ENCODE results near the gene HDGFL3. TPM values are rescaled to one million over a fixed set of nuclear protein-coding genes. Genes with fewer than 3 reads are reported as not detected.
"Not testable (repeated sequence)": the region's sequence is repeated elsewhere in the genome, so short reads cannot be mapped to it uniquely, and the experiment has no call there.

HDGFL3 gene
- total and polyA plus RNA-seq, 2 experiments from 2014 or later: 68.6 to 135 TPM

GRCh38 chr15:83225449-83225848 is 17.8 kb upstream of the HDGFL3 start:
- peaks cover 26% of the 10 kb centered on the region for H3K36me3 Mint-ChIP-seq (ENCODE audit: low read depth)
- Histone ChIP-seq H4K20me1 (replicated peaks; ENCODE audit: insufficient read depth) (no peaks in the 10 kb centered on the region), H2AFZ (no peak overlapping the region), H3K36me3 (ENCODE audit: insufficient read depth) (no peaks in the 10 kb centered on the region; the same call in 1 of the 2 replicates), H3K4me1 (ENCODE audit: insufficient read depth) (no peaks in the 10 kb centered on the region), H3K4me2 (no peak overlapping the region), H3K4me3 (no peak overlapping the region), H3K27me3 (ENCODE audit: insufficient read depth) (no peaks in the 10 kb centered on the region), H3K9me2 (ENCODE audit: insufficient read depth) (no peaks in the 10 kb centered on the region), H3K27ac (ENCODE audit: low read depth) (no peak overlapping the region), H3F3A (replicated peaks; ENCODE audit: low read depth) (no peaks in the 10 kb centered on the region), H3K79me2 (replicated peaks; ENCODE audit: insufficient read depth) (no peaks in the 10 kb centered on the region)
- H3K4me3 Mint-ChIP-seq: no peak overlapping the region
- ATAC-seq (no peak), DNase-seq (ENCODE audit: low spot score) (no peak)
- H3K27me3 Mint-ChIP-seq (ENCODE audit: insufficient read depth, low read depth, poor library complexity): no peaks in the 10 kb centered on the region
- peaks cover 53% of the 10 kb centered on the region for H3K9me3 Mint-ChIP-seq
- no peak overlapping the region for H3K27ac Mint-ChIP-seq
- no peak for TF ChIP-seq STAT1 (IDR thresholded peaks at IDR 0.05; ENCODE audit: unreplicated experiment)
- TF ChIP-seq ZNF331 (CRISPR knock-in tag; IDR thresholded peaks at IDR 0.05; ENCODE audit: low read depth): no peak
- TF ChIP-seq JUNB (IDR thresholded peaks at IDR 0.05; ENCODE audit: unreplicated experiment): no peak
- no peak for TF ChIP-seq ZNF114 (CRISPR knock-in tag; IDR thresholded peaks at IDR 0.05)
- no peak for TF ChIP-seq ETS1 (IDR thresholded peaks at IDR 0.05)
- no peak for TF ChIP-seq POLR2AphosphoS5 (IDR thresholded peaks at IDR 0.05; ENCODE audit: low read depth)
- TF ChIP-seq REST (IDR thresholded peaks at IDR 0.05; ENCODE audit: unreplicated experiment): no peak
- TF ChIP-seq CREB1 (CRISPR knock-in tag; IDR thresholded peaks at IDR 0.05; ENCODE audit: low read depth): no peak
- TF ChIP-seq CTCF (conservative IDR thresholded peaks at IDR 0.05; ENCODE audit: low read depth in 2 of 2): no peak
- TF ChIP-seq EZH2phosphoT487 (IDR thresholded peaks at IDR 0.05; ENCODE audit: unreplicated experiment): no peak
- TF ChIP-seq EZH2 (IDR thresholded peaks at IDR 0.05; ENCODE audit: low read depth, unreplicated experiment): no peak
- H3K4me1 Mint-ChIP-seq: no peaks in the 10 kb centered on the region

- DNase-seq (ENCODE audit: low spot score); H3K36me3 ChIP-seq (ENCODE audit: insufficient read depth); ATAC-seq; H3K27me3 Mint-ChIP-seq (ENCODE audit: insufficient read depth, low read depth, poor library complexity); H3K4me2 ChIP-seq; H3K4me1 Mint-ChIP-seq; H3K4me1 ChIP-seq (ENCODE audit: insufficient read depth); H2AFZ ChIP-seq; H3K27ac Mint-ChIP-seq; H3K4me3 ChIP-seq; H3K9me2 ChIP-seq (ENCODE audit: insufficient read depth); H3K27ac ChIP-seq (ENCODE audit: low read depth); H3K27me3 ChIP-seq (ENCODE audit: insufficient read depth); H3K4me3 Mint-ChIP-seq; H3K79me2 ChIP-seq (replicated peaks; ENCODE audit: insufficient read depth); H3F3A ChIP-seq (replicated peaks; ENCODE audit: low read depth); H4K20me1 ChIP-seq (replicated peaks; ENCODE audit: insufficient read depth): not testable (repeated sequence)
- Mint-ChIP-seq H3K9me3 (peaks cover 72% of the 10 kb centered on the region), H3K36me3 (ENCODE audit: low read depth) (peaks cover 38% of the 10 kb centered on the region)
Observed at GRCh38 chr15:83221781-83222180, 14.2 kb upstream of the HDGFL3 start.
